Keratinocyte (primary cell): Measurements from ENCODE around the gene ADGRD1.

Experiments
- EZH2 ChIP-seq: IDR thresholded peaks from one replicate; pipeline ENCODE4 v1.6.1; 2012; ENCODE audit warnings: inconsistent platforms, mild to moderate bottlenecking, low read length, moderate library complexity
- TF ChIP-seq, protein P1 (sequence below), 3 experiments: IDR thresholded peaks in 1 of 3; conservative IDR thresholded peaks in 1 of 3; optimal IDR thresholded peaks in 1 of 3; 2 replicates in 2 of 3; 3 replicates in 1 of 3; pipeline versions ENCODE3 to v1.5.1; 2011; ENCODE audit warnings: low read length in 3 of 3, mild to moderate bottlenecking in 3 of 3, moderate library complexity in 2 of 3, control low read depth in 1 of 3, inconsistent platforms in 1 of 3; ENCODE audit not compliant: insufficient read depth in 2 of 3; ENCODE audit errors: extremely low read depth in 1 of 3

DNA sequence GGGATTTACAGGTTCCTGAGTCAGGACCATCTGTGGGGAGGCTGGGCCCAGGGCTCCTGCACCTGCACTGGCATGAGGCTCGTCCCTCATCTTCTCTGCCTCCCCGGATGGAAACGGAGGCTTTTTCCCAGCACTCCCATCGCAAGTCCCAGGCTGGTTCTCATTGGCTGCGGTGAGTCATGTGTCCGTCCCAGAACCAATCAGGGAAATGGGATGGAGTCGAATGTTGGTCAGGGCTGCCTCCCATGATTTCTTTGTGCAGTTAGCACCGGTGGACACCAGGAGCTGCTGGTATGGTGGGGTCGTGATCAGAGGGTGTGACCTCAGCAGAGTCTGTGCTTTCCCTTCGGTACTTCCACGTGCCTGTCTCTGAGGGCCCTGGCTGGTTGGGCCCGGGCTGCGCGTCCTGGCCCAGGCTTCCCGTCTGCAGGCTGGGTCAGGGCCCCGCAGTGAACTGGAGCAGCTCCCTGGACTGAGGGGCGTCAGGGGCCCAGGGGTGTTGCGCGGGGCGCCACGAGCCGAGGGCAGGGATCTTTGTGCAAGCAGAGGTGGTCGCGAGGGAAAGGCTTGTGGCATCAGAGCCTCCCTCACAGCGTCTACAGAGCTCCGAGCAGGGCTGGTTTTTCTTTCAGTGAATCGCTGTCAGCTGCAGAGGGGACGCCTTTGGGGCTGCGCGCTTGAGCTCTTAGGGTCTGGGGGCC lies 168.1 kb downstream of the ADGRD1 start:
- TF ChIP-seq, protein P1, sequence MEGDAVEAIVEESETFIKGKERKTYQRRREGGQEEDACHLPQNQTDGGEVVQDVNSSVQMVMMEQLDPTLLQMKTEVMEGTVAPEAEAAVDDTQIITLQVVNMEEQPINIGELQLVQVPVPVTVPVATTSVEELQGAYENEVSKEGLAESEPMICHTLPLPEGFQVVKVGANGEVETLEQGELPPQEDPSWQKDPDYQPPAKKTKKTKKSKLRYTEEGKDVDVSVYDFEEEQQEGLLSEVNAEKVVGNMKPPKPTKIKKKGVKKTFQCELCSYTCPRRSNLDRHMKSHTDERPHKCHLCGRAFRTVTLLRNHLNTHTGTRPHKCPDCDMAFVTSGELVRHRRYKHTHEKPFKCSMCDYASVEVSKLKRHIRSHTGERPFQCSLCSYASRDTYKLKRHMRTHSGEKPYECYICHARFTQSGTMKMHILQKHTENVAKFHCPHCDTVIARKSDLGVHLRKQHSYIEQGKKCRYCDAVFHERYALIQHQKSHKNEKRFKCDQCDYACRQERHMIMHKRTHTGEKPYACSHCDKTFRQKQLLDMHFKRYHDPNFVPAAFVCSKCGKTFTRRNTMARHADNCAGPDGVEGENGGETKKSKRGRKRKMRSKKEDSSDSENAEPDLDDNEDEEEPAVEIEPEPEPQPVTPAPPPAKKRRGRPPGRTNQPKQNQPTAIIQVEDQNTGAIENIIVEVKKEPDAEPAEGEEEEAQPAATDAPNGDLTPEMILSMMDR (optimal IDR thresholded peaks at IDR 0.05 in 1 of 3, IDR thresholded peaks at IDR 0.05 in 1 of 3, conservative IDR thresholded peaks at IDR 0.05 in 1 of 3; ENCODE audit: extremely low read depth in 1 of 3, insufficient read depth in 2 of 3, low read length in 3 of 3) = no peak
- TF ChIP-seq EZH2 = no peak
